ENCODE results near the gene GRM5.

The GRM5 gene

GRCh38 chr11:88704485-88704884, 361.3 kb downstream of the GRM5 start:
- no peak for DNase-seq (ENCODE audit: low read depth, low spot score)

GRCh38 chr11:88701816-88702215, 364.0 kb downstream of the GRM5 start:
- no peak for DNase-seq (ENCODE audit: low read depth, low spot score)

GRCh38 chr11:88697139-88697538, 368.6 kb downstream of the GRM5 start:
- DNase-seq (ENCODE audit: low read depth, low spot score): no peak

GRCh38 chr11:88695689-88696414, 369.9 kb downstream of the GRM5 start:
- no peak for DNase-seq (ENCODE audit: low read depth, low spot score)

- DNase-seq (ENCODE audit: low read depth, low spot score): no peak
Observed at GRCh38 chr11:88692306-88693086, 373.3 kb downstream of the GRM5 start.

- no peak for DNase-seq (ENCODE audit: low read depth, low spot score)
Observed at GRCh38 chr11:88689548-88690240, 376.1 kb downstream of the GRM5 start.

- DNase-seq (ENCODE audit: low read depth, low spot score): no peak
Observed at GRCh38 chr11:88683024-88683423, 382.8 kb downstream of the GRM5 start.

- no peak for DNase-seq (ENCODE audit: low read depth, low spot score)
Observed at GRCh38 chr11:88680806-88681205, 385.0 kb downstream of the GRM5 start.

- no peak for DNase-seq (ENCODE audit: low read depth, low spot score)
Observed at GRCh38 chr11:88666364-88666763, 399.4 kb downstream of the GRM5 start.

GRCh38 chr11:88657076-88657738, 408.6 kb downstream of the GRM5 start:
- no peak for DNase-seq (ENCODE audit: low read depth, low spot score)

GRCh38 chr11:88656283-88656682, 409.5 kb downstream of the GRM5 start:
- no peak for DNase-seq (ENCODE audit: low read depth, low spot score)

GRCh38 chr11:88655656-88656055, 410.1 kb downstream of the GRM5 start:
- DNase-seq (ENCODE audit: low read depth, low spot score): no peak

- DNase-seq (ENCODE audit: low read depth, low spot score): no peak
Observed at GRCh38 chr11:88655196-88655595, 410.6 kb downstream of the GRM5 start.

GRCh38 chr11:88651556-88651955, 414.2 kb downstream of the GRM5 start:
- DNase-seq (ENCODE audit: low read depth, low spot score): no peak

GRCh38 chr11:88644724-88645123, 421.1 kb downstream of the GRM5 start:
- DNase-seq (ENCODE audit: low read depth, low spot score): no peak

- no peak for DNase-seq (ENCODE audit: low read depth, low spot score)
Observed at GRCh38 chr11:88632163-88632562, 433.6 kb downstream of the GRM5 start.

- no peak for DNase-seq (ENCODE audit: low read depth, low spot score)
Observed at GRCh38 chr11:88631497-88631896, 434.3 kb downstream of the GRM5 start.

GRCh38 chr11:88629496-88629895, 436.3 kb downstream of the GRM5 start:
- no peak for DNase-seq (ENCODE audit: low read depth, low spot score)

GRCh38 chr11:88626216-88626615, 439.6 kb downstream of the GRM5 start:
- no peak for DNase-seq (ENCODE audit: low read depth, low spot score)

GRCh38 chr11:88623531-88623930, 442.3 kb downstream of the GRM5 start:
- no peak for DNase-seq (ENCODE audit: low read depth, low spot score)

- no peak for DNase-seq (ENCODE audit: low read depth, low spot score)
Observed at GRCh38 chr11:88620568-88621130, 445.1 kb downstream of the GRM5 start.

Data from activated naive CD8-positive, alpha-beta T cell treated with anti-CD3 and anti-CD28 coated beads, Interleukin-2, amount 50 U/mL, for 16 hours (primary cell).